HepG2 (cell line): ENCODE results near the gene MPP3. TPM values are rescaled to one million over a fixed set of nuclear protein-coding genes. Genes with fewer than 3 reads are reported as not detected.

Source experiments
- CCAR2 ChIP-seq: fragments of 200-400 bp; formaldehyde crosslinking; optimal IDR thresholded peaks from 2 replicates; pipeline ENCODE3; 2018; ENCODE audit warnings: low read depth, mild to moderate bottlenecking, low read length, moderate library complexity
- CCDC6 ChIP-seq: sonication (generic); formaldehyde crosslinking; IDR thresholded peaks from 2 replicates; pipeline ENCODE4 v1.8.1; 2022; ENCODE audit warnings: mild to moderate bottlenecking, missing genetic modification reagents, moderate library complexity
- DPF2 ChIP-seq: sonication (generic); formaldehyde crosslinking; IDR thresholded peaks from 2 replicates; pipeline ENCODE4 v1.4.0; 2020; ENCODE audit warnings: mild to moderate bottlenecking, low read depth, missing genetic modification reagents, borderline replicate concordance
- EZH2 ChIP-seq: conservative IDR thresholded peaks from 2 replicates; pipeline ENCODE4 v1.6.1; 2012; ENCODE audit warnings: mild to moderate bottlenecking, low read depth, low read length, moderate library complexity
- JUN ChIP-seq: sonication (generic); formaldehyde crosslinking; IDR thresholded peaks from 2 replicates; pipeline ENCODE4 v1.4.0; 2020; ENCODE audit warnings: mild to moderate bottlenecking, missing genetic modification reagents
- KLF9 ChIP-seq: IDR thresholded peaks from 2 replicates; pipeline ENCODE4 v1.6.1; 2016; ENCODE audit warnings: low read depth
- PHF5A ChIP-seq: IDR thresholded peaks from one replicate; pipeline ENCODE4 v1.6.1; 2018; ENCODE audit warnings: low read depth, missing genetic modification reagents; ENCODE audit not compliant: unreplicated experiment
- RARA ChIP-seq: IDR thresholded peaks from 2 replicates; pipeline ENCODE4 v1.6.1; 2016; ENCODE audit warnings: missing genetic modification reagents, missing compliant biosample characterization
- SRSF4 ChIP-seq: fragments of 200-400 bp; formaldehyde crosslinking; IDR thresholded peaks from one replicate; pipeline ENCODE4 v1.6.1; 2018; ENCODE audit warnings: mild to moderate bottlenecking, low read depth, low read length, moderate library complexity; ENCODE audit not compliant: poor library complexity, severe bottlenecking
- TAF1 ChIP-seq: sonication (generic); formaldehyde crosslinking; IDR thresholded peaks from 2 replicates; pipeline ENCODE4 v1.4.0; 2020; ENCODE audit warnings: missing genetic modification reagents
- ZFAT ChIP-seq: sonication (generic); formaldehyde crosslinking; conservative IDR thresholded peaks from 2 replicates; pipeline ENCODE4 v1.8.1; 2023; ENCODE audit warnings: missing genetic modification reagents, inconsistent platforms
- ZFX ChIP-seq: sonication (generic); formaldehyde crosslinking; IDR thresholded peaks from 2 replicates; pipeline ENCODE4 v1.4.0; 2020; ENCODE audit warnings: mild to moderate bottlenecking, low read depth, missing genetic modification reagents, moderate library complexity
- ZNF235 ChIP-seq: sonication (generic); formaldehyde crosslinking; IDR thresholded peaks from 2 replicates; pipeline ENCODE4 v1.8.1; 2023; ENCODE audit warnings: mild to moderate bottlenecking, missing genetic modification reagents, borderline replicate concordance
- ZNF333 ChIP-seq: sonication (generic); formaldehyde crosslinking; IDR thresholded peaks from 2 replicates; pipeline ENCODE4 v1.4.0; 2020; ENCODE audit warnings: mild to moderate bottlenecking, missing genetic modification reagents, borderline replicate concordance
- ZNF792 ChIP-seq: IDR thresholded peaks from 2 replicates; pipeline ENCODE4 v1.6.1; 2016
- ZSCAN21 ChIP-seq: sonication (generic); formaldehyde crosslinking; IDR thresholded peaks from 2 replicates; pipeline ENCODE4 v1.8.0; 2022; ENCODE audit warnings: mild to moderate bottlenecking, missing genetic modification reagents, moderate library complexity, borderline replicate concordance
- polyA plus RNA-seq, 8 experiments: library from polyadenylated mRNA; depleted of rRNA in 3 of 8; stranded (reverse) in 7 of 8; unstranded in 1 of 8; fragments of >200 nt; fragmentation: Illumina TruSeq in 4 of 8; extraction: Trizol in 4 of 8; gene quantifications; 2 replicates each; pipeline versions ENCODE4 v1.2.1 to v1.2.3, GENCODE V29; 2011 to 2016; ENCODE audit warnings: low read depth in 4 of 8, missing spikeins in 1 of 8, mixed read lengths in 1 of 8; ENCODE audit not compliant: insufficient read depth in 1 of 8
- total RNA-seq, 5 experiments: library from RNA; depleted of rRNA; stranded (reverse); fragments of >200 nt; fragmentation: Illumina TruSeq; extraction: Trizol; gene quantifications; 2 replicates each; pipeline ENCODE4 v1.2.3, GENCODE V29; 2016; ENCODE audit warnings: low read depth in 1 of 5
- TF ChIP-seq, protein P1 (sequence below): sonication (generic); formaldehyde crosslinking; IDR thresholded peaks from 2 replicates; pipeline ENCODE4 v1.4.0; 2020; ENCODE audit warnings: mild to moderate bottlenecking, missing genetic modification reagents
- TF ChIP-seq, protein P2 (sequence below): sonication (generic); formaldehyde crosslinking; IDR thresholded peaks from 2 replicates; pipeline ENCODE4 v1.4.0; 2020; ENCODE audit warnings: mild to moderate bottlenecking, missing genetic modification reagents
- TF ChIP-seq, protein P3 (sequence below): sonication (generic); formaldehyde crosslinking; IDR thresholded peaks from 2 replicates; pipeline ENCODE4 v1.8.0; 2022; ENCODE audit warnings: low read depth, missing genetic modification reagents
- TF ChIP-seq, protein P4 (sequence below): sonication (generic); formaldehyde crosslinking; IDR thresholded peaks from 2 replicates; pipeline ENCODE4 v1.5.0; 2020; ENCODE audit warnings: mild to moderate bottlenecking, missing genetic modification reagents

MPP3 gene
- total and polyA plus RNA-seq, 2 of the 13 experiments (the other 11 are each of a cell fraction or from before 2014, with no cell fraction given): 0.91 to 1.8 TPM

DNA sequence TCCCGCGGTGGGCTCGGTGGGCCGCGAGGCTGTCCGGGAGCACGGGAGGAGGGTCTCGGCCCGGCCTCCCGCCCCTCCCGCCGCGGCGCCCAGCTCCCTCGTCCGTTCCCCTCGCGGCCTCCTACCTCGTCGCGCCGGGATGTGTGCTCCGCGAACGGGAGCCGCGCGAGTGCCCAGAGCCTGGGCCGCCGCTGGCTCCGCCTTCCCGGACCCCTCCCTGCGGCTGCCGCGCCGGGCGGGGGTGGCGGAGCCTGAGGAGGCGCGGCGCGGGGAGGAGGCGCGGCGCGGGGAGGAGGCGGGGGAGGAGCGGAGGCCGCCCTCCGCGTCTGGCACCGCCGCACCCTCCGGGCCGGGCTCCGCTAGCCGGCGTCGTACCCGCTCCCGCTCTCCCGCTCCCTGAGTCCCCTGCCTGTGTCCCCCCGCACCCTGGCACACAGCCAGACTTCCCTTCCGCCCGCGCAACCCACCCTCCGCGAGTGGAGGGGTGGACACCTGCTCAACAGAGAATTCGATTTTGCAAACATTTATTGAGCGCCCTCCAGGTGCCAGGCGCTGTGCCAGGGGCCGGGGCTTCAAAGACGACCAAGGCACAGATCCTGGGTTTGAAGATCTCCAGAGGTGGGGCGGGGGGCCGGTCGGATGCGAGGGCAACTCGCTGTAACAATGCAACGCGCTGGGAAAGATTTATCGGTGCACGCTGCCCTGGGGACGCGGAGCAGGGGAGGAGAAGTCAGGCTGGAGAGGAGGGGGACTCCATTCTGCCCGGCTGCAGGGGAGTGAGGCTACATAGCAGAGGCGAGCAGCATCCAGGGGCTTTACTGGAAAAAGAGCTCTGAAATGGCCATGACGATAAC lies at the start of gene MPP3 (continued):
- TF ChIP-seq, protein P1, sequence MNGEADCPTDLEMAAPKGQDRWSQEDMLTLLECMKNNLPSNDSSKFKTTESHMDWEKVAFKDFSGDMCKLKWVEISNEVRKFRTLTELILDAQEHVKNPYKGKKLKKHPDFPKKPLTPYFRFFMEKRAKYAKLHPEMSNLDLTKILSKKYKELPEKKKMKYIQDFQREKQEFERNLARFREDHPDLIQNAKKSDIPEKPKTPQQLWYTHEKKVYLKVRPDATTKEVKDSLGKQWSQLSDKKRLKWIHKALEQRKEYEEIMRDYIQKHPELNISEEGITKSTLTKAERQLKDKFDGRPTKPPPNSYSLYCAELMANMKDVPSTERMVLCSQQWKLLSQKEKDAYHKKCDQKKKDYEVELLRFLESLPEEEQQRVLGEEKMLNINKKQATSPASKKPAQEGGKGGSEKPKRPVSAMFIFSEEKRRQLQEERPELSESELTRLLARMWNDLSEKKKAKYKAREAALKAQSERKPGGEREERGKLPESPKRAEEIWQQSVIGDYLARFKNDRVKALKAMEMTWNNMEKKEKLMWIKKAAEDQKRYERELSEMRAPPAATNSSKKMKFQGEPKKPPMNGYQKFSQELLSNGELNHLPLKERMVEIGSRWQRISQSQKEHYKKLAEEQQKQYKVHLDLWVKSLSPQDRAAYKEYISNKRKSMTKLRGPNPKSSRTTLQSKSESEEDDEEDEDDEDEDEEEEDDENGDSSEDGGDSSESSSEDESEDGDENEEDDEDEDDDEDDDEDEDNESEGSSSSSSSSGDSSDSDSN (CRISPR knock-in tag): peak; percentile 52; the same call in 1 of the 2 replicates
- TF ChIP-seq CCDC6 (CRISPR knock-in tag) (peak; percentile 79; the same call in 1 of the 2 replicates), ZNF333 (peak; percentile 45; the same call in 1 of the 2 replicates), ZSCAN21 (CRISPR knock-in tag) (no peak), PHF5A (CRISPR knock-in tag) (no peak), SRSF4 (no peak), TAF1 (no peak), DPF2 (CRISPR knock-in tag) (no peak), KLF9 (CRISPR knock-in tag) (no peak), ZFAT (CRISPR knock-in tag) (no peak), ZNF792 (CRISPR knock-in tag) (0 out of 2 replicates have a peak, but pooled peaks have one; percentile 24), ZFX (CRISPR knock-in tag) (peak; percentile 21; the same call in 1 of the 2 replicates), EZH2 (peak; percentile 88; the same call in 1 of the 2 replicates), CCAR2 (no peak), JUN (CRISPR knock-in tag) (no peak), ZNF235 (CRISPR knock-in tag) (0 out of 2 replicates have a peak, but pooled peaks have one; percentile 36), RARA (no peak)
- TF ChIP-seq, protein P2, sequence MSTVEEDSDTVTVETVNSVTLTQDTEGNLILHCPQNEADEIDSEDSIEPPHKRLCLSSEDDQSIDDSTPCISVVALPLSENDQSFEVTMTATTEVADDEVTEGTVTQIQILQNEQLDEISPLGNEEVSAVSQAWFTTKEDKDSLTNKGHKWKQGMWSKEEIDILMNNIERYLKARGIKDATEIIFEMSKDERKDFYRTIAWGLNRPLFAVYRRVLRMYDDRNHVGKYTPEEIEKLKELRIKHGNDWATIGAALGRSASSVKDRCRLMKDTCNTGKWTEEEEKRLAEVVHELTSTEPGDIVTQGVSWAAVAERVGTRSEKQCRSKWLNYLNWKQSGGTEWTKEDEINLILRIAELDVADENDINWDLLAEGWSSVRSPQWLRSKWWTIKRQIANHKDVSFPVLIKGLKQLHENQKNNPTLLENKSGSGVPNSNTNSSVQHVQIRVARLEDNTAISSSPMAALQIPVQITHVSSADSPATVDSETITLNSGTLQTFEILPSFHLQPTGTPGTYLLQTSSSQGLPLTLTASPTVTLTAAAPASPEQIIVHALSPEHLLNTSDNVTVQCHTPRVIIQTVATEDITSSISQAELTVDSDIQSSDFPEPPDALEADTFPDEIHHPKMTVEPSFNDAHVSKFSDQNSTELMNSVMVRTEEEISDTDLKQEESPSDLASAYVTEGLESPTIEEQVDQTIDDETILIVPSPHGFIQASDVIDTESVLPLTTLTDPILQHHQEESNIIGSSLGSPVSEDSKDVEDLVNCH (CRISPR knock-in tag): no peak
- TF ChIP-seq, protein P3, sequence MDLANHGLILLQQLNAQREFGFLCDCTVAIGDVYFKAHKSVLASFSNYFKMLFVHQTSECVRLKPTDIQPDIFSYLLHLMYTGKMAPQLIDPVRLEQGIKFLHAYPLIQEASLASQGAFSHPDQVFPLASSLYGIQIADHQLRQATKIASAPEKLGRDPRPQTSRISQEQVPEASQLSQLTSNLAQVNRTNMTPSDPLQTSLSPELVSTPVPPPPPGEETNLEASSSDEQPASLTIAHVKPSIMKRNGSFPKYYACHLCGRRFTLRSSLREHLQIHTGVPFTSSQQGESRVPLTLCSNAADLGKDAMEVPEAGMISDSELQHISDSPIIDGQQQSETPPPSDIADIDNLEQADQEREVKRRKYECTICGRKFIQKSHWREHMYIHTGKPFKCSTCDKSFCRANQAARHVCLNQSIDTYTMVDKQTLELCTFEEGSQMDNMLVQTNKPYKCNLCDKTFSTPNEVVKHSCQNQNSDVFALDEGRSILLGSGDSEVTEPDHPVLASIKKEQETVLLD (CRISPR knock-in tag): 0 out of 2 replicates have a peak, but pooled peaks have one; percentile 52
- TF ChIP-seq, protein P4, sequence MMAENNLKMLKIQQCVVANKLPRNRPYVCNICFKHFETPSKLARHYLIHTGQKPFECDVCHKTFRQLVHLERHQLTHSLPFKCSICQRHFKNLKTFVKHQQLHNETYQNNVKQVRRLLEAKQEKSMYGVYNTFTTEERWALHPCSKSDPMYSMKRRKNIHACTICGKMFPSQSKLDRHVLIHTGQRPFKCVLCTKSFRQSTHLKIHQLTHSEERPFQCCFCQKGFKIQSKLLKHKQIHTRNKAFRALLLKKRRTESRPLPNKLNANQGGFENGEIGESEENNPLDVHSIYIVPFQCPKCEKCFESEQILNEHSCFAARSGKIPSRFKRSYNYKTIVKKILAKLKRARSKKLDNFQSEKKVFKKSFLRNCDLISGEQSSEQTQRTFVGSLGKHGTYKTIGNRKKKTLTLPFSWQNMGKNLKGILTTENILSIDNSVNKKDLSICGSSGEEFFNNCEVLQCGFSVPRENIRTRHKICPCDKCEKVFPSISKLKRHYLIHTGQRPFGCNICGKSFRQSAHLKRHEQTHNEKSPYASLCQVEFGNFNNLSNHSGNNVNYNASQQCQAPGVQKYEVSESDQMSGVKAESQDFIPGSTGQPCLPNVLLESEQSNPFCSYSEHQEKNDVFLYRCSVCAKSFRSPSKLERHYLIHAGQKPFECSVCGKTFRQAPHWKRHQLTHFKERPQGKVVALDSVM (CRISPR knock-in tag): peak; percentile 62; the same call in 1 of the 2 replicates
